ENCODE results near the gene NCAM2.

DNA sequence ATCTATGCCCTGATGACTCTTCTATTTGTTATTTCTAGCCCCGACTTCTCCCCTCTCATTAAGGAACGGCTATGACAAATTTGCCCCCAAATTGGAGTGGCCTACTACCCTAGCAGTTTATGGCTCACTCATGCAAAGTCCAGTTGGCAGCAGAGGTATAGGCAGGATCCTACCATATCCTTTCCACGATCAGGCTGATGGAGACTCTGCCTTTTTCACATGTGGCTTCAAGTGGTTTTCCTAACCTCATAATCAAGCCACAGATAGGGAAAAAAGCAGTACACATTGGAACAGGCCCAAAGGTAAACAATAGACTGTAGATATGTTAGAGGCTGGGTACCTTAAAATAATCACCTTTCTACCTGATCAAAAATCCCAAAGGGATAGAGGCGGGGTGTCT, 292.5 kb downstream of the NCAM2 start:
- TF ChIP-seq, protein P1, sequence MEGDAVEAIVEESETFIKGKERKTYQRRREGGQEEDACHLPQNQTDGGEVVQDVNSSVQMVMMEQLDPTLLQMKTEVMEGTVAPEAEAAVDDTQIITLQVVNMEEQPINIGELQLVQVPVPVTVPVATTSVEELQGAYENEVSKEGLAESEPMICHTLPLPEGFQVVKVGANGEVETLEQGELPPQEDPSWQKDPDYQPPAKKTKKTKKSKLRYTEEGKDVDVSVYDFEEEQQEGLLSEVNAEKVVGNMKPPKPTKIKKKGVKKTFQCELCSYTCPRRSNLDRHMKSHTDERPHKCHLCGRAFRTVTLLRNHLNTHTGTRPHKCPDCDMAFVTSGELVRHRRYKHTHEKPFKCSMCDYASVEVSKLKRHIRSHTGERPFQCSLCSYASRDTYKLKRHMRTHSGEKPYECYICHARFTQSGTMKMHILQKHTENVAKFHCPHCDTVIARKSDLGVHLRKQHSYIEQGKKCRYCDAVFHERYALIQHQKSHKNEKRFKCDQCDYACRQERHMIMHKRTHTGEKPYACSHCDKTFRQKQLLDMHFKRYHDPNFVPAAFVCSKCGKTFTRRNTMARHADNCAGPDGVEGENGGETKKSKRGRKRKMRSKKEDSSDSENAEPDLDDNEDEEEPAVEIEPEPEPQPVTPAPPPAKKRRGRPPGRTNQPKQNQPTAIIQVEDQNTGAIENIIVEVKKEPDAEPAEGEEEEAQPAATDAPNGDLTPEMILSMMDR (conservative IDR thresholded peaks at IDR 0.05; ENCODE audit: low read depth, low read length), result no peak
- TF ChIP-seq EZH2 (IDR thresholded peaks at IDR 0.05; ENCODE audit: low read length, unreplicated experiment), result no peak
- no peak for TF ChIP-seq EZH2phosphoT487 (IDR thresholded peaks at IDR 0.05; ENCODE audit: borderline replicate concordance, low read length)

Data from PC-3 (cell line).